A673 (cell line): ENCODE measurements around the gene EXOC6B.

Source experiments
- CTCF ChIP-seq: fragments of 300-800, 200-600 bp; sonication (generic); conservative IDR thresholded peaks from 2 replicates; pipeline ENCODE4 v1.5.1; 2017; ENCODE audit warnings: low read depth, mild to moderate bottlenecking, antibody characterized with exemption, low read length, moderate library complexity, mixed read lengths
- EZH2 ChIP-seq: fragments of 200-600 bp; sonication (generic); IDR thresholded peaks from 2 replicates; pipeline ENCODE4 v1.6.1; 2017; ENCODE audit warnings: borderline replicate concordance, low read depth, mild to moderate bottlenecking, mixed read lengths, antibody characterized with exemption, low read length; ENCODE audit not compliant: poor library complexity, severe bottlenecking

- TF ChIP-seq CTCF (no peak), EZH2 (no peak)
Measured at GRCh38 chr2:72332720-72333119, 493.1 kb downstream of the EXOC6B start.
